C4-2B (cell line): Measurements from ENCODE around the gene CYB5R3.
A peak's percentile ranks its signal among the peaks of the same experiment; 100 is the strongest.

Source experiments
- H3K27ac ChIP-seq: fragments of 450-650 bp; 2 replicates; pipeline ENCODE4 v1.5.1; 2017
- CTCF ChIP-seq: fragments of 450-650 bp; conservative IDR thresholded peaks from 2 replicates; pipeline ENCODE4 v1.5.1; 2017; ENCODE audit warnings: mild to moderate bottlenecking
- ZFX ChIP-seq: fragments of 450-650 bp; IDR thresholded peaks from 2 replicates; pipeline ENCODE4 v1.6.1; 2017

The CYB5R3 gene

GRCh38 chr22:42626431-42626830 is 22.8 kb downstream of the CYB5R3 start:
- no peak for TF ChIP-seq ZFX
- no peak for TF ChIP-seq CTCF
- H3K27ac ChIP-seq: no peak overlapping the region

- H3K27ac ChIP-seq: no peak overlapping the region
- TF ChIP-seq ZFX (no peak), CTCF (no peak)
Observed at GRCh38 chr22:42625416-42625815, 23.8 kb downstream of the CYB5R3 start.

- H3K27ac ChIP-seq: no peak overlapping the region
Observed at GRCh38 chr22:42624551-42625106, 24.6 kb downstream of the CYB5R3 start.

GRCh38 chr22:42623756-42624441 is 25.3 kb downstream of the CYB5R3 start:
- no peak overlapping the region for H3K27ac ChIP-seq
- no peak for TF ChIP-seq CTCF
- no peak for TF ChIP-seq ZFX

More at GRCh38 chr22:42624551-42625106, 24.6 kb downstream of the CYB5R3 start:
- TF ChIP-seq CTCF: no peak
- no peak for TF ChIP-seq ZFX

GRCh38 chr22:42623301-42623751 is 25.9 kb downstream of the CYB5R3 start:
- no peak for TF ChIP-seq ZFX
- no peak for TF ChIP-seq CTCF
- H3K27ac ChIP-seq: no peak overlapping the region

- peak overlapping the region; percentile 65; the same call in 1 of the 2 replicates for H3K27ac ChIP-seq
- TF ChIP-seq CTCF (no peak), ZFX (no peak)
Observed at GRCh38 chr22:42622061-42622710, 27.0 kb downstream of the CYB5R3 start.

GRCh38 chr22:42621505-42622002 is 27.6 kb downstream of the CYB5R3 start:
- peak; percentile 98 for TF ChIP-seq CTCF
- TF ChIP-seq ZFX: no peak
- peak overlapping the region; percentile 65 for H3K27ac ChIP-seq
